ENCODE results near the gene AGT.

- TF ChIP-seq CTCF (IDR thresholded peaks at IDR 0.05) (no peak), POLR2A (IDR thresholded peaks at IDR 0.05) (no peak)
Measured at GRCh38 chr1:230758709-230759368, 44.9 kb upstream of the AGT start.

All from testis (tissue), 2 donors.